ENCODE measurements around the gene RSRP1.

RSRP1 gene

DNA sequence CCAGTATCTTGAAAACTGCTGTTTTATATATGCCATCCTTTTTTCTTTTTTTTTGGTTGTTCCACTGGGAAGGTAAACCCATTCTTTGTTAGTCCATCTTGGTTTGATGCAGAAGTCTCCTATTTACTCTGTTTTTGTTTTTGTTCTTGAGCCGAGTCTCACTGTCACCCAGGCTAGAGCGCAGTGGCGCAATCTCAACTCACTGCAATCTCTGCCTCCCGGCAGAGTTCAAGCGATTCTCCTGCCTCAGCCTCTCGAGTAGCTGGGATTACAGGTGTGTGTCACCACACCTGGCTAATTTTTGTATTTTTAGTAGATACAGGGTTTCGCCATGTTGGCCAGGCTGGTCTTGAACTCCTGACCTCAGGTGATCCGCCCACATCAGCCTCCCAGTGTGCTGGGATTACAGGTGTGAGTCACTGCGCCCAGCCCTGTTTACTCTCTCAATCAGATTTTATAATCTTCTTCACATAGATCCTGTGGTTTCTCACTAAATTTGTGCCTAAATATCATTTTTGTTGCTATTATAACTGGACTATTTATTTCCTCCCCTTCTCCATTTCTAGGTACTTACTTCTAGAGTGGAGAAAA, 27.5 kb downstream of the RSRP1 start:
- no peak for DNase-seq (ENCODE audit: low spot score)

DNA sequence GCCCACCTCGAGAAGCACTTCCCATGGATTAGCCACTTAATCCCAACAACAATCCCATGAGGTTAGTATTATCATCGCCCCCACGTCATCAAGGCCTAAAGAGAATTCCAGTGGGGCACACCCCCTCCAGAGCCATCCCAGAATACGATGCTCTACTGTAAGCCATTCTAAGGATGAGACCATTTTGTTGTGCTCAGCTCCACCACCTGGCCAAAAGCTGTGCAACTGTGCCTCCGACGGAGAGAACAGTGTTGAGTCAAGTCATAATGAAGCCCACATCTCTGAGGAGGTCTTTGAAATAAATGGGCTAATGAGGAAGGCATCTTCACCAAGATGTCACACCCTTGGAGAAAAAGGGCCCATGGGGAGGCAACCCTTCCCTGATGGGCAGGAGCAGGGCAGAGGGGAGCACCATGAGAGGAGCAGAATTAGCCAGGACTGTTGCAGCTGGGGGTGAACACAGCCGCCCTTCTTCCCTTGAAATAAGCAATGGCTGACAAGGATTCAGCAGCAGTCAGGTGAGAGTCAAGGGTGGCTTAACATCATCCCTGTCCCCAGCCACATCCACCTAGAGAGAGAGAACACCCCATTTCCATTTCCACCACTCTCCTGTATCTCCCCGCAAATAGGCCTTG, 29.5 kb downstream of the RSRP1 start:
- DNase-seq (ENCODE audit: low spot score), result no peak

- no peak for DNase-seq (ENCODE audit: low spot score)
Observed at GRCh38 chr1:25217015-25217414, 30.2 kb downstream of the RSRP1 start.

GRCh38 chr1:25216123-25216522, 31.1 kb downstream of the RSRP1 start:
- DNase-seq (ENCODE audit: low spot score), result no peak

- no peak for DNase-seq (ENCODE audit: low spot score)
Observed at GRCh38 chr1:25212725-25213124, 34.5 kb downstream of the RSRP1 start.

GRCh38 chr1:25210728-25211127, 36.5 kb downstream of the RSRP1 start:
- no peak for DNase-seq (ENCODE audit: low spot score)

- DNase-seq (ENCODE audit: low spot score), result no peak
Observed at GRCh38 chr1:25209516-25209915, 37.7 kb downstream of the RSRP1 start.

DNA sequence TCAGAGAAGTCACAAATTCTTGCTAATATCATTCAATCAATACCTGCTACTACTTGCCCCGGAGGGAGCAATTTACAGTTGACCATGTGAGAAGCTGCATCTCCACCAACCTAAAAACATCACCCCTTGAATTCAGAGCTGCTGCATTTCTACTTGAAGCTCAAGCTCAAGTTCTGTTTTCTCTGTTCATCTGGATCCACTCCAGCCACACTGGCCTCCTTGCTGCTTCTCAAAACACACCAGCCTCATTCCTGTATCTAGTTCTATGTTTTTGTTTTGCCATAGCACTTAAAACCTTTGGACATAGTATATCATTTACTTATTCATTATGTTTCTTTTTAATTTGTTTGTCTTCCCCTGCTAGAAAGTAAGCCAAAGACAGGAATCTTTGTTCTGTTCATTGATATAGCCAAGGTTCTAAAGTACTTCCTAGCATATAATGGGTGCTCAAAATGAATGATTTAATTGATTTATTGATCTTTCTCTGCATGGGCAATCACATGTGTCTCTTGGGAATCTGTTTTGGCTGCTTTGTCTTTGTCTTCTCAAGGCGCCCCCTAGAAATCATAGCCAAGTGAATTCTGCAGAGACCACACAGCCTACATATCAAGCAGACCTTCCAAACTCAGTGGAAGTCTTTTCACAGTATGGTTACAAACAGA, 38.6 kb downstream of the RSRP1 start:
- DNase-seq (ENCODE audit: low spot score), result no peak

- no peak for DNase-seq (ENCODE audit: low spot score)
Observed at GRCh38 chr1:25208092-25208491, 39.2 kb downstream of the RSRP1 start.

GRCh38 chr1:25206201-25206600, 41.1 kb downstream of the RSRP1 start:
- DNase-seq (ENCODE audit: low spot score), result no peak

DNA sequence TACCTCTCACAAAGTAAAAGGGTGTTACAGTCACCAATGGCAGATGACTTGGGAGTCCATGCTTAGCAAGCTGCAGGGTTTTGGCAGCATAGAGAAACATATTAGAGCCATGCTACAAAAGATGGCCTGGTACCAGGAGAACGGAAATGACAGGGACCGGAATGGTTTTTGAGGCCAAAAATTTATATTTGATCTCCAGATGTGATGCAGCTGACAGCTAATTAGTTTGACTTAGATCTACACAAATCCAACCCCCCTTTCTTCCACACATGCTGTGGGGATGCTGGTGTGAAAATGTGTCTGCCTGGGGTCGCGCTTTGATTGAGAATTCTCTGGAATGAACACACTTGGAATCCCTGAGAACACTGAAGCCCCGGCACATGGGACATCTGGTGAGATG, 41.5 kb downstream of the RSRP1 start:
- no peak for DNase-seq (ENCODE audit: low spot score)

GRCh38 chr1:25204797-25205480, 42.3 kb downstream of the RSRP1 start:
- DNase-seq (ENCODE audit: low spot score), result peak; percentile 28

DNA sequence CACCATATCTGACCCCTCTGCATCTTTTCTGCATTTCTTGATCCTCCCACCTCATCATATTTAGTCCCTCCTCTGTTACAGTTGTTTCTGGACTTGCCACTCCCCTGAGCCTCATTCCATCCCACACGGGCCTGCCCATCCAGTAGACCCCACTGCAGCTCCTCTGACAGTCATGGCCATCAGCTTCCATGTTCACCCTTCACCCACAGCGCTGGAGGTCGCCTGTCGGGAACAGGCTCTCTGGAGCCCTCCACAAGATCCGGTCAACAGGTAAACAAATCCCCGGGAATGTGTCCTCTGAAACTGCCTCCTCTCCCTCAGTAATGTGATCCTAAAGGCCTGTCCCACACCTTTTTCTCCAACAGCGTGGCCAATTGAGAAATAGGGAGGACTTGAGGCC, 46.2 kb downstream of the RSRP1 start:
- DNase-seq (ENCODE audit: low spot score), result no peak

DNA sequence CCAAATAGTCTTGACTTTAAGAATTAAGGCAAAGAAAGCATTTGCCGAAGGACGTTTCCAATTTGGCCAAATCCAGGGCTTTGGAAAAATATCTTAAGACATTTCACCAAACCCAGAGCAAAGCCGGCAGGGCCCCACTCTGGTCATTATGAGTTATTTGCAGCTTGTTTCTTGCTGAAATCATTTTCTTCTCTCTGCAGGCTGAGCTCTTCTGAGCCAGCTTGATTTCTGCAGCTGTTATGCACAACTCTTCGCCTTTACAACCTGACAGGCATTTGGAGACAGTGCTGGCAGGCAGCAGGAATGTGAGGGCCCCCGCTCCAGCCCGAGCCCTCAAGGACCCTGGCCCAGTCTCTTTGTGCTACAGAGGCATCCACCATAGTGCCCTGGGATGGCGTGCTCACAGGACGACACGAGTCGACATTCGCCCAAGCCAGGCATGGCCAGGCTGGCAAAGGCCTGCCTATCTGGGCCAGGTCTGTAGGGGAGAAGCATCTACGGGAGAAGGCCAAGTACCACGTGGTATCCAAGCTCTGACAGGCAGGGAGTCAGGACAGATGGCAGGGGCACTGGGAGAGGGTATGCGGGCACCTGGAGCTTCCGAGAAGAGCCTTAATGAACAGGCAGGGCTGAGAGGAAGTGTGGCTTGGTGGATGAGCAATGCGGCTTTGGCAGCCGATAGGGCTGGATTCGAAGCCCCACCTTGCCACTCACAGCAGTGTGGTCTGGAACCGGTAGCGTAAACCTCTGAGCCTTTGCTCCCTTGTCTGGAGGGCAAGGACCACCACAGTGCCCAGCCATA, 47.2 kb downstream of the RSRP1 start:
- no peak for DNase-seq (ENCODE audit: low spot score)

GRCh38 chr1:25198663-25199252, 48.5 kb downstream of the RSRP1 start:
- peak; percentile 25 for DNase-seq (ENCODE audit: low spot score)

DNA sequence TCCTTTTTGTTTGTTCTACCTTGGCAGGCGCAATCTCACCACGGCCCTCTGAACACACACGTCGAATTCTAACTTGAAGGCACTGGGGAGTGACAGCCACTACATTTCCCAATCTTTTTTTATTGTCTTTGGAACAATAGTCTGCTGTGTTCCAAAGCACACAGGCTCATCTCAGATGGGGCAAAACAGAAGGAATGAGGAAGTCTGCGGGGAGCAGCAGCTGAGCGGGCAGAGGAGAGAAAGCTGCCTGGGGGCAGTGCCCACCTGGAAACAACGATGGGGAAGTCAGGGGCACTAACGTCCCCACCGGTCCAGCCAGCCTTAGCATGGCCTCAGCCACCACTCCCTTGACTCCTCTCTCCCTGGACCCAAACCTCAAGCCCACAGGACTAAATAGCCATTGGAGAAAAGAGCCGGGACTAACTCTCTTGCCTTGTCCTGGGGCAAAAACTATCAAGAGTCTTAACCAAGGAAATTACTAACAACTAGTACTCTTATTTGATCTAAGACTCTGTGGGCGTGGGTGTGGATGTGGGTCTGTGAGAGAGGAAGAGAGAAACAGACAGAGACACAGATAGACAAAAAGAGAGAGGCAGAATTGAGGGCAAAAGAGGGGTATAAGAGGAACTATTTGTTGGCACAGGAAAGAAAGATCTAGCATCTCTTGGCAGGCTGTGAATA, 49.1 kb downstream of the RSRP1 start:
- DNase-seq (ENCODE audit: low spot score), result no peak

DNA sequence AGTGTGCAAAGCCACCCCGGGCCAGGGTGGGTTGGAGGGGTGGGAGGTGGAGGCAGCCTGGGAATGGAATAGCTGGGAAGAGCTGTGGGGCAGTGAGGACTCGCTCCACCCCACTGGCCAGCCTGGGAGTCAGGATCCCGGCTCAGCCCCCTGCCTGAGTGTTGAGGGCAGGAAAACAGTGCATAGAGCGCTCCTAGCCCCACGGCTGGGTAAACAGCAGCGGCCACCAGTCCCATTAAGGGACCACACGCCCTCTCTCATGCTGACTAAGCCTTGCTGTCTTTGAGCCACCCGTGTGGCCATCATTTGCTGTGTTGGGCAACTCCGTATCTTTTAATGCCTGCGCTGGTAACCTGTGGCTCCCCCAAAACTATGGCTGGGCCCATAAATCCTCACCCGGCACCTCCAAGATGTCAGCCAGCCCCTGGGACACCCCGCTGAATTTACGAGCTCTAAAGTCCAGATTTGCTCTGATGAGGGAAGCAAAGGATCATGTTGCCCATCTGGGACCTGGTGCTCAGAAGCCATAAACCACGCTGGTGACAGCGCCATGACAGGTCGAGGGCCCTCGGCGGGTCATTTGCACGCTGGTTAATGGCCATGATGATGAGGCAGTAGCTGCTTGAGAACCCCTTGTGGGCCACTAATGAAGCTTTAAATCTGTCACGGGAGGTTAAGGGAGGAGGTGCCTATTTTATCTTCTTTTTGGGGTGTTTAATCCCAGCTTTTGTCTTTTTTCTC, 49.8 kb downstream of the RSRP1 start:
- DNase-seq (ENCODE audit: low spot score), result no peak

DNA sequence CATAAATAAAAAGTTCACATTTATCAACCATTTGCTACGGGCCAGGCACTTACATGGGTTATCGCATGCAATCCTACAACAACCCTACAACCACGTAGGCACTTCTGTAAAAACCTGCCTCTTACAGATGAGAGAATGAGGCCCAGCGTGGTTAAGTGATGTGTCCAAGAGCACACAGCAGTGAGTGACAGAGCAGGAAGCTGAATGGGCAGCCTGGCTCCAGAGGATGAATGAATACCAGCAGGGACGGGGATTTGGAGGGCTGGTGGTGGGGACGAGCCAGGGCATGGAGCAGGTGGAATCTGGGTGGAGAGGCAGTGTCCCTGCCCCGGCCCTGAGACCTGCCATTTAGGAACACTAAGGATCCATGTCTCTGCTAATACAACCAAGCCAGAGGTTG, 50.4 kb downstream of the RSRP1 start:
- DNase-seq (ENCODE audit: low spot score), result no peak

- no peak for DNase-seq (ENCODE audit: low spot score)
Observed at GRCh38 chr1:25195835-25196234, 51.4 kb downstream of the RSRP1 start.

- no peak for DNase-seq (ENCODE audit: low spot score)
Observed at GRCh38 chr1:25194572-25195020, 52.7 kb downstream of the RSRP1 start.

Data from SK-N-DZ (cell line).